Right lobe of liver (tissue), 6 donors: Measurements from ENCODE around the gene ZBTB47. TPM values are rescaled to one million over a fixed set of nuclear protein-coding genes. Genes with fewer than 3 reads are reported as not detected.

Experiments used
- ATAC-seq, 4 donors: fragments of 200-7000 bp; cut with Tn5 transposase; one replicate each; pipeline ENCODE4 v1.9.1; 2020; ENCODE audit warnings: mild to moderate bottlenecking in 4 of 4, moderate library complexity in 4 of 4
- DNase-seq, 3 donors: peaks; one replicate each; pipeline ENCODE4 v3.0.0-alpha.2; 2020
- H3K27ac ChIP-seq, 3 donors: fragments of 200-600 bp; one replicate each; pipeline ENCODE4 v1.8.0; 2022
- H3K27me3 ChIP-seq, 2 donors: fragments of 200-600 bp; one replicate each; pipeline ENCODE4 v1.8.0; 2022
- H3K36me3 ChIP-seq, 4 donors: fragments of 200-600 bp; sonication (generic) in 1 of 4; one replicate each; pipeline versions ENCODE4 v1.5.1 to v1.8.0; 2017 to 2022; ENCODE audit warnings: control low read depth in 1 of 4
- H3K4me1 ChIP-seq, 4 donors: fragments of 200-600 bp; sonication (generic) in 1 of 4; one replicate each; pipeline versions ENCODE4 v1.5.1 to v1.8.0; 2017 to 2022; ENCODE audit warnings: control low read depth in 1 of 4
- H3K4me3 ChIP-seq, 3 donors: fragments of 200-600 bp; one replicate each; pipeline ENCODE4 v1.8.0; 2022
- H3K9me3 ChIP-seq, 4 donors: fragments of 200-600 bp; sonication (generic) in 1 of 4; one replicate each; pipeline versions ENCODE4 v1.5.1 to v1.8.0; 2017 to 2022; ENCODE audit warnings: control low read depth in 1 of 4
- POLR2A ChIP-seq: fragments of 450-650 bp; IDR thresholded peaks from one replicate; pipeline ENCODE4 v1.6.1; 2017; ENCODE audit warnings: antibody characterized with exemption, mild to moderate bottlenecking
- WGBS: methylation state at CpG from one replicate; pipeline ENCODE4 v1.1.6; 2018; ENCODE audit warnings: low coverage, low lambda C conversion rate; ENCODE audit not compliant: insufficient coverage; ENCODE audit errors: missing lambda C conversion rate; 5-methylcytosine and 5-hydroxymethylcytosine counted together
- intact Hi-C, 2 donors: fragments of 100-400 bp; cut with DNase I; formaldehyde crosslinking; loops; one replicate each; pipeline versions ENCODE4 v1.11.2 to v1.14.1; 2022
- total RNA-seq, 6 experiments: library from RNA; depleted of rRNA in 2 of 6; stranded (reverse); fragments of >200 nt in 2 of 6; fragmentation: NEBNext Ultra II Directional in 3 of 6; extraction: Animal tissue kit (Norgen Biotek cat#: 25700) in 3 of 6; gene quantifications; one replicate each; pipeline versions ENCODE4 v1.1.0 to v1.2.4, GENCODE V29; 2016 to 2023
- TF ChIP-seq, protein P1 (sequence below), 4 donors: fragments of 200-600 bp in 3 of 4; fragments of 450-650 bp in 1 of 4; IDR thresholded peaks; one replicate each; pipeline versions ENCODE4 v1.5.1 to v1.8.0; 2016 to 2022; ENCODE audit warnings: antibody characterized with exemption in 4 of 4, mild to moderate bottlenecking in 2 of 4
- donor health status: DM: no; HTN: yes; CAD: no.
- donor health status: DM: no; HTN: no; CAD: no.
- donor health status: DM: no; HTN: no; CAD: no.
- donor health status: DM: no; HTN: yes; CAD: no.
- donor health status: DM: no; HTN: yes; CAD: no.

ZBTB47 gene
- total RNA-seq, 6 experiments from 2014 or later, result 2.2 to 8.9 (median 4.9) TPM

DNA sequence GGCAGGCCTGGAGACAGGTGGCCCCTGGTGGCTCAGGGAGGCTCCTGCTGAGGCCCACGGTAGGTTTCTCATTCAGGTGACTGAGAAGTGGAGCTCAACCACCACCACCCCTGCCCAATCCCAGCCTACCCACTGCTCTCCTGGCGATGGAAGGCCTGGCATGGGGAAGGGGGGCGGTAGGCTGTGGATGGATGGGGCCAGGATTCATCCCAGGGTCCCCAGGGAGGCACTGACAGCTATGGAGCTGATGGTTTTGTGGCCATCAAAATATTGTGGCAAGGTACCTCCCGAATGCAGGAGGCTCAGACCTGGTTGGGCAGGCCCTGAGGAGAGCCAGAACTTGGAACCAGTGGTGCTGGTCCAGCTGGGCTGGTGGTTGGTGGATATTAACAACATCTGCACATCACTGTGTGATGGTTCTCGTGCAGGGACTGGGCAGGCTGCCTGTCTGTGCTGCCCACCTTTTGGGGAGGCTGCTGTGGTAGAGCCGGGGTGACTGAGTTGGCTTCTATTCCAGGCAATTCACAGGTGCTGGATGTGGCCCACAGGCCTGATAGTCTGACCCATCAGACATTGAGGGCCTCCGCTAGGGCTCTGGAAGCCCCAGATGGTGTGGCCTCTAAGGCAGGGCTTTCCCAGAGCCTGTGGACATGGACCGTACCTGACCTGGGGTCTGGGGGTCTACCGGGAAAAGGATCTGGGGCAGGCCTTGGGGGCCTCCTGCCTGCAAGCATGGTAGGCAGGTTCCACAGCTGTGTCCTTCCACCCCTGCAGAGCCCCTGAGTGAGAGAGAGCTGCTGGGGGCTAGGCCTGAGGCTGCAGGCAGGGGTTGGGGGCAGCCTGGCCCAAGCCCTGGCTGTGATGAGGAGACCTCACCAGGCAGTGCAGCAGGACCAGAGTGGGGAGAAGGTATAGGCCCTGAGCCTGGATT is 3.4 kb downstream of the ZBTB47 start:
- Histone ChIP-seq H3K4me1 (peaks cover 0 to 14% (median 3%) of the 10 kb centered on the region in 4 donors), H3K27ac (no peak overlapping the region), H3K4me3 (no peak overlapping the region), H3K27me3 (no peaks in the 10 kb centered on the region), H3K36me3 (no peaks in the 10 kb centered on the region), H3K9me3 (no peaks in the 10 kb centered on the region)
- no peak for ATAC-seq
- WGBS, result 100% methylated on average over 1 of the region's 9 CpGs
- DNase-seq, result no peak
- intact Hi-C loops, result no loop called here
- TF ChIP-seq, protein P1, sequence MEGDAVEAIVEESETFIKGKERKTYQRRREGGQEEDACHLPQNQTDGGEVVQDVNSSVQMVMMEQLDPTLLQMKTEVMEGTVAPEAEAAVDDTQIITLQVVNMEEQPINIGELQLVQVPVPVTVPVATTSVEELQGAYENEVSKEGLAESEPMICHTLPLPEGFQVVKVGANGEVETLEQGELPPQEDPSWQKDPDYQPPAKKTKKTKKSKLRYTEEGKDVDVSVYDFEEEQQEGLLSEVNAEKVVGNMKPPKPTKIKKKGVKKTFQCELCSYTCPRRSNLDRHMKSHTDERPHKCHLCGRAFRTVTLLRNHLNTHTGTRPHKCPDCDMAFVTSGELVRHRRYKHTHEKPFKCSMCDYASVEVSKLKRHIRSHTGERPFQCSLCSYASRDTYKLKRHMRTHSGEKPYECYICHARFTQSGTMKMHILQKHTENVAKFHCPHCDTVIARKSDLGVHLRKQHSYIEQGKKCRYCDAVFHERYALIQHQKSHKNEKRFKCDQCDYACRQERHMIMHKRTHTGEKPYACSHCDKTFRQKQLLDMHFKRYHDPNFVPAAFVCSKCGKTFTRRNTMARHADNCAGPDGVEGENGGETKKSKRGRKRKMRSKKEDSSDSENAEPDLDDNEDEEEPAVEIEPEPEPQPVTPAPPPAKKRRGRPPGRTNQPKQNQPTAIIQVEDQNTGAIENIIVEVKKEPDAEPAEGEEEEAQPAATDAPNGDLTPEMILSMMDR (IDR thresholded peaks at IDR 0.05), result no peak
- no peak for TF ChIP-seq POLR2A

DNA sequence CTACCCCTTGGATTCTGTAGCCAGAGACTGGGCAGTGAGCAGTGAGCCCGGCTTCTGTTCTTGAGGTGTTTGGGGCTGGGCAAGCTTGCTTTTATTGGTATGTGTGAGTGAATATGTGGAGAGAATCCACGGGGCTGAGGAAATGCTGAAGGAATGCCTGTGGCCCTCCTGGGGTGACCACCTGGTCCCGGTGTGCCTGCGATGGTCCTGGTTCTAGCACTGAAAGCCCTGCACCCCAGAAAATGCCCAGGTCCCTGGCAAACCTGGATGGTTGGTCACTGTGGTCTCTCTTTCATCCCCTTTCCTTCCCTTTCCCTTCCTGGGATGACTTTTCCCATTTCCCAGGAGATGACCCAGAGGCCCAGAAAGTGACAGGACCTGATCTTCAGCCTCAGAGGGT is 4.2 kb downstream of the ZBTB47 start:
- WGBS, result no CpG with 5 or more reads among the region's 4 CpGs
- TF ChIP-seq, protein P1 (IDR thresholded peaks at IDR 0.05), result no peak
- no peak for TF ChIP-seq POLR2A

DNA sequence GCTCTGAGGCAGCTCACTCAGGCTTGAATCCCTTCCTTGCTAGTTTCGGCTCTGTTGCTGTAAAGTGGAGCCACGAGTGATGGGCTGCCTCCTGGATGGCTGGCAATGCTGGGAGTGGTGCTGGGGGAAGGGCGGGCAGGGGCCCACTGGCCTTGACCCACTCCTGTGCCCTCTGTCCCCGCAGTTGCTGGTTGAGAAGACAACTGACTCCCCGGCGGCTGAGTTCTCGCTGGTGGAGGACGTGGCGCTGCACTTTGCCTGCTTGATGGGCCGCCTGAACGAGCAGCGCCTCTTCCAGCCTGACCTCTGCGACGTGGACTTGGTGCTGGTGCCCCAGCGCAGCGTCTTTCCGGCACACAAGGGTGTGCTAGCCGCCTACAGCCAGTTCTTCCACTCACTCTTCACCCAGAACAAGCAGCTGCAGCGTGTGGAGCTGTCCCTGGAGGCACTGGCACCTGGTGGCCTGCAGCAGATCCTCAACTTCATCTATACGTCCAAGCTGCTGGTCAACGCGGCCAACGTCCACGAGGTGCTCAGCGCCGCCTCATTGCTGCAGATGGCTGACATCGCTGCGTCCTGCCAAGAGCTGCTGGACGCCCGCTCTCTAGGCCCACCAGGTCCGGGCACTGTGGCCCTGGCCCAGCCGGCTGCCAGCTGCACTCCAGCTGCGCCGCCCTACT is 4.7 kb downstream of the ZBTB47 start:
- ATAC-seq, result no peak
- intact Hi-C loops, result no loop called here

More for the DNA sequence above, 4.2 kb downstream of the ZBTB47 start:
- H3K36me3 ChIP-seq, result no peaks in the 10 kb centered on the region
- no peak for ATAC-seq
- peaks cover 0 to 12% (median 3%) of the 10 kb centered on the region in 4 donors for H3K4me1 ChIP-seq
- H3K27ac ChIP-seq, result no peak overlapping the region
- H3K9me3 ChIP-seq, result no peaks in the 10 kb centered on the region
- no peak overlapping the region for H3K4me3 ChIP-seq
- DNase-seq, result no peak
- no peaks in the 10 kb centered on the region for H3K27me3 ChIP-seq
- intact Hi-C loops, result no loop called here

DNA sequence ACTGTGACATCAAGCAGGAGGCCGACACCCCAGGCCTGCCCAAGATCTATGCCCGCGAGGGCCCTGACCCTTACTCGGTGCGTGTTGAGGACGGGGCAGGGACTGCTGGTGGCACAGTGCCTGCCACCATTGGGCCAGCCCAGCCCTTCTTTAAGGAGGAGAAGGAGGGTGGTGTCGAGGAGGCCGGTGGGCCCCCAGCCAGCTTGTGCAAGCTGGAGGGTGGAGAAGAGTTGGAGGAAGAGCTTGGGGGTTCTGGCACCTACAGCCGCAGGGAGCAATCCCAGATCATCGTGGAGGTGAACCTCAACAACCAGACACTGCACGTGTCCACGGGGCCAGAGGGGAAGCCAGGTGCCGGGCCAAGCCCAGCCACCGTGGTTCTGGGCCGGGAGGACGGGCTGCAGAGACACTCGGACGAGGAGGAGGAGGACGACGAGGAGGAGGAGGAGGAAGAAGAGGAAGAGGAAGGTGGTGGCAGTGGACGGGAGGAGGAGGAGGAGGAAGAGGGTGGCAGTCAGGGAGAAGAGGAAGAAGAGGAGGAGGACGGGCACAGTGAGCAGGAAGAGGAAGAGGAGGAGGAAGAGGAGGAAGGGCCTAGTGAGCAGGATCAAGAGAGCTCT is 5.4 kb downstream of the ZBTB47 start:
- H3K9me3 ChIP-seq, result no peaks in the 10 kb centered on the region
- WGBS, result 63% methylated on average over 14 of the region's 22 CpGs

More for the DNA sequence above, 4.7 kb downstream of the ZBTB47 start:
- TF ChIP-seq POLR2A, result no peak
- DNase-seq, result no peak
- no peak overlapping the region for H3K4me3 ChIP-seq
- peaks cover 0 to 7% (median 3%) of the 10 kb centered on the region in 4 donors for H3K4me1 ChIP-seq
- no peaks in the 10 kb centered on the region for H3K9me3 ChIP-seq
- no peaks in the 10 kb centered on the region for H3K27me3 ChIP-seq
- H3K36me3 ChIP-seq, result no peaks in the 10 kb centered on the region
- no peak overlapping the region for H3K27ac ChIP-seq
- WGBS, result no CpG with 5 or more reads among the region's 34 CpGs

More for the DNA sequence above, 5.4 kb downstream of the ZBTB47 start:
- H3K27ac ChIP-seq, result no peak overlapping the region
- H3K27me3 ChIP-seq, result no peaks in the 10 kb centered on the region
- TF ChIP-seq POLR2A, result no peak
- TF ChIP-seq, protein P1 (IDR thresholded peaks at IDR 0.05), result no peak
- DNase-seq, result no peak
- ATAC-seq, result no peak
- H3K4me1 ChIP-seq, result peaks cover 0 to under 1% (median 0%) of the 10 kb centered on the region in 4 donors
- H3K4me3 ChIP-seq, result no peak overlapping the region
- no peaks in the 10 kb centered on the region for H3K36me3 ChIP-seq
- intact Hi-C loops, result no loop called here
